Measurements from ENCODE around the gene SPANXN2. TPM values are rescaled to one million over a fixed set of nuclear protein-coding genes. Genes with fewer than 3 reads are reported as not detected.

SPANXN2 gene
- total RNA-seq, 1 donor from 2014 or later: not detected

DNA sequence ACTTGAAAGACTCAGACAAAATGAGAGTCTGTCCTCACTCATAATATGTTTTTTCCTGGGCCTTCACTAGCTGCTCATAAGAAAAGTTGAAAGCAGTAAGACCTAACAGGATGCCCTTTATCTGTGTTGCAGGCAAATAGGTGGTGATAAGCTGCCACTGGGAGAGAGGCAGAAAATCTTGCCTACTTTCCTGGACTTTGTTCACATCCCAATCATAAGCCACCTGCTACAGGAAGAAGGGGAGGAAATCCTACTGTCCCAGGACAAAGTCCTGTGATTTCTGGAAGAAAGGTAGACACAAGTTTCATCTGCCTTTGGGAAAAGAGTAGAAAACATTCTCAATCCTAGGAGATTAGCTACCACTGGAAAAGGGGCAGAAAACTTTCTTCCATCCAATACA, 13.3 kb upstream of the SPANXN2 start:
- H3K27me3 ChIP-seq: no peaks in the 10 kb centered on the region
- no peaks in the 10 kb centered on the region for H3K9me3 ChIP-seq
- no peak for TF ChIP-seq POLR2AphosphoS5 (IDR thresholded peaks at IDR 0.05; ENCODE audit: insufficient read depth in 1 of 2, low read depth in 1 of 2)
- TF ChIP-seq, protein P1, sequence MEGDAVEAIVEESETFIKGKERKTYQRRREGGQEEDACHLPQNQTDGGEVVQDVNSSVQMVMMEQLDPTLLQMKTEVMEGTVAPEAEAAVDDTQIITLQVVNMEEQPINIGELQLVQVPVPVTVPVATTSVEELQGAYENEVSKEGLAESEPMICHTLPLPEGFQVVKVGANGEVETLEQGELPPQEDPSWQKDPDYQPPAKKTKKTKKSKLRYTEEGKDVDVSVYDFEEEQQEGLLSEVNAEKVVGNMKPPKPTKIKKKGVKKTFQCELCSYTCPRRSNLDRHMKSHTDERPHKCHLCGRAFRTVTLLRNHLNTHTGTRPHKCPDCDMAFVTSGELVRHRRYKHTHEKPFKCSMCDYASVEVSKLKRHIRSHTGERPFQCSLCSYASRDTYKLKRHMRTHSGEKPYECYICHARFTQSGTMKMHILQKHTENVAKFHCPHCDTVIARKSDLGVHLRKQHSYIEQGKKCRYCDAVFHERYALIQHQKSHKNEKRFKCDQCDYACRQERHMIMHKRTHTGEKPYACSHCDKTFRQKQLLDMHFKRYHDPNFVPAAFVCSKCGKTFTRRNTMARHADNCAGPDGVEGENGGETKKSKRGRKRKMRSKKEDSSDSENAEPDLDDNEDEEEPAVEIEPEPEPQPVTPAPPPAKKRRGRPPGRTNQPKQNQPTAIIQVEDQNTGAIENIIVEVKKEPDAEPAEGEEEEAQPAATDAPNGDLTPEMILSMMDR (IDR thresholded peaks at IDR 0.05): no peak
- no peak for TF ChIP-seq POLR2A (IDR thresholded peaks at IDR 0.05)
- DNase-seq (ENCODE audit: extremely low spot score in 2 of 2): no peak
- no peak overlapping the region for H3K27ac ChIP-seq
- intact Hi-C loops (cut with DNase I): no loop called here
- no peak overlapping the region for H3K4me3 ChIP-seq
- no peaks in the 10 kb centered on the region for H3K4me1 ChIP-seq
- H3K36me3 ChIP-seq: no peaks in the 10 kb centered on the region

DNA sequence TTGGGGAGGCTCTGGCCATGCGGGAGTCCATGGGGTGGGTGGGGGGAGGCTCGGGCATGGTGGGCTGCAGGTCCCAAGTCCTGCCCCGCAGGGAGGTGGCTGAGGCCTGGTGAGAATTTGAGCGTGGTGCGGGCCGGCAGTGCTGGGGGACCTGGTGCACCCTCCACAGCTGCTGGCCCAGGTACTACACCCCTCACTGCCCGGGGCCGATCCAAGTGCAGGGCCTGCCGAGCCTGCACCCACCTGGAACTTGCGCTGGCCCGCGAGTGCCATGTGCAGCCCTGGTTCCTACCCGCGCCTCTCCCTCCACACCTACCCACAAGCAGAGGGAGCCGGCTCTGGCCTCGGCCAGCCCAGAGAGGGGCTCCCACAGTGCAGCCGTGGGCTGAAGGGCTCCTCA, 5.7 kb upstream of the SPANXN2 start:
- Histone ChIP-seq H3K27me3 (no peaks in the 10 kb centered on the region), H3K36me3 (no peaks in the 10 kb centered on the region), H3K4me3 (no peak overlapping the region), H3K27ac (no peak overlapping the region), H3K4me1 (no peaks in the 10 kb centered on the region), H3K9me3 (no peaks in the 10 kb centered on the region)
- TF ChIP-seq, protein P1 (IDR thresholded peaks at IDR 0.05): no peak
- TF ChIP-seq POLR2A (IDR thresholded peaks at IDR 0.05): no peak
- TF ChIP-seq POLR2AphosphoS5 (IDR thresholded peaks at IDR 0.05; ENCODE audit: insufficient read depth in 1 of 2, low read depth in 1 of 2): no peak
- no peak for DNase-seq (ENCODE audit: extremely low spot score in 2 of 2)
- intact Hi-C loops (cut with DNase I): no loop called here

DNA sequence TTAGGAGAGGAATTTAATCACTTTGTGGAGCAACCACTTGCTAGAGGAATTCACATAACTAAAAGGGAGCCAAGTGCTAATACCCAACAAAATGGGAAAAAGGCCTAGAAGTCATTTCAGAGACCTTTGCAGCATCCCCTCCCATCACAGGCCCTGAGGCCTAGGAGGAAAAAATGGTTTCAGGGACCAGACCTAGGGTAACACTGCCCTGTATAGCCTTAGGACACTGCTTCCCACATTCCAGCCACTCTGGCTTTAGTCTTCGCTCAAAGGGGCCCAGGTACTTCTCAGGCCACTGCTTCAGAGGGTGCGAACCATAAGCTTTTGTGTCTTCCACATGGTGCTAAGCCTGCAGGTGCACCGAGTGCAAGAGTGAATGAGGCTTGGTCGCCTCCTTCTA, 19.1 kb downstream of the SPANXN2 start:
- intact Hi-C loops (cut with DNase I): no loop called here
- no peaks in the 10 kb centered on the region for H3K27me3 ChIP-seq
- no peak overlapping the region for H3K4me3 ChIP-seq
- H3K27ac ChIP-seq: no peak overlapping the region
- no peak for DNase-seq (ENCODE audit: extremely low spot score in 2 of 2)
- H3K36me3 ChIP-seq: no peaks in the 10 kb centered on the region
- TF ChIP-seq POLR2A (IDR thresholded peaks at IDR 0.05) (no peak), POLR2AphosphoS5 (IDR thresholded peaks at IDR 0.05; ENCODE audit: insufficient read depth in 1 of 2, low read depth in 1 of 2) (no peak)
- TF ChIP-seq, protein P1 (IDR thresholded peaks at IDR 0.05): no peak
- no peaks in the 10 kb centered on the region for H3K9me3 ChIP-seq
- H3K4me1 ChIP-seq: no peaks in the 10 kb centered on the region

DNA sequence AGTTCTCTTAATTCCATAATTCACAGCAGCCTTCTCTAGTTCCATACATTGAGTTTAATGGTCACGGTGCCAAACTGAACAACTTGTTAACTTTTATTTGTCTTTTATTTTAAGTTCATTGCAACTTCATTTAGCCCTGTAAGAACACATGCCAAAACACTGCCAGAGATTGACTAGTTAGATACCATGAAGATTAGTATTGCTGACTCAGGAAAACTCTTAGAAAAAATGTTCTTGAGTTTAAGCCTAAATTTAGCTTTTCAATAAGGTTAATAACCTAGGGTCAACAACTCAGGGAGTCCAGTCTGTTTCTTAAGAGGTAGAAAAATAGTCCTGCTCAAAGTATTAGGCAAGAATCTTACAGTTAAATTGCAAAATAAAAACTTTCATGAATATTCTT, 25.7 kb downstream of the SPANXN2 start:
- Histone ChIP-seq H3K36me3 (no peaks in the 10 kb centered on the region), H3K27ac (no peak overlapping the region), H3K4me3 (no peak overlapping the region), H3K9me3 (no peaks in the 10 kb centered on the region), H3K4me1 (no peaks in the 10 kb centered on the region), H3K27me3 (no peaks in the 10 kb centered on the region)
- intact Hi-C loops (cut with DNase I): no loop called here
- TF ChIP-seq POLR2AphosphoS5 (IDR thresholded peaks at IDR 0.05; ENCODE audit: insufficient read depth in 1 of 2, low read depth in 1 of 2) (no peak), POLR2A (IDR thresholded peaks at IDR 0.05) (no peak)
- TF ChIP-seq, protein P1 (IDR thresholded peaks at IDR 0.05): no peak
- DNase-seq (ENCODE audit: extremely low spot score in 2 of 2): no peak

DNA sequence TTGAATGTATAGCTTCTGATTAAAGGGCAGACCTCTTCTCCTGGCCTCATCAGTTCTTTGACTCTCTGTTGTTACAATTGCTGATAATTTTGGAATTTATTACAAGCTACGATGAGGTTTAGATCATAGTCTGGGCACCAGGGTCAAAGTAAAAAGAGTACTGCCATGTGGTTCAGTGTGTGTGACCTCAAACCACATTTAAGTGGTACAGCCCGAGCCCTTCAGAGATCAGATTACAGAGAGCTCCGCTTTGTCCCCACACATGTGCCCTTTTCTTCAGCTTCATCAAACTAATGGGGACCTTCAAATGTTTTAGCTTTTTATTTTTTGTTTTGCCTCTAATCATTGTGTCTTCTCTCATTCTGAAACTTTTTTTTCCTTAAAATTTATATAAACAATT, 37.1 kb downstream of the SPANXN2 start:
- no peak for TF ChIP-seq POLR2AphosphoS5 (IDR thresholded peaks at IDR 0.05; ENCODE audit: insufficient read depth in 1 of 2, low read depth in 1 of 2)
- no peak for TF ChIP-seq POLR2A (IDR thresholded peaks at IDR 0.05)
- TF ChIP-seq, protein P1 (IDR thresholded peaks at IDR 0.05): no peak
- Histone ChIP-seq H3K9me3 (no peaks in the 10 kb centered on the region), H3K4me3 (no peak overlapping the region), H3K27me3 (no peaks in the 10 kb centered on the region), H3K36me3 (no peaks in the 10 kb centered on the region), H3K27ac (no peak overlapping the region), H3K4me1 (no peaks in the 10 kb centered on the region)
- no peak for DNase-seq (ENCODE audit: extremely low spot score in 2 of 2)
- intact Hi-C loops (cut with DNase I): no loop called here

All from vagina (tissue), 2 donors.